Measurements from ENCODE around the gene NUP210.

GRCh38 chr3:13407475-13407874 is 12.6 kb downstream of the NUP210 start:
- no peak for TF ChIP-seq CTCF (conservative IDR thresholded peaks at IDR 0.05; ENCODE audit: low read depth, low read length)
- TF ChIP-seq EZH2 (IDR thresholded peaks at IDR 0.05; ENCODE audit: borderline replicate concordance, low read depth, low read length, poor library complexity, severe bottlenecking) = no peak

Measured in A673 (cell line).